Dedifferentiated amniotic fluid mesenchymal stem cell (primary cell): ENCODE results near the gene TSPAN18.

Source experiments
- DNase-seq: peaks from one replicate; pipeline ENCODE4 v3.0.0-alpha.2; 2016; ENCODE audit errors: extremely low spot score

TSPAN18 gene

GRCh38 chr11:44777209-44778194 is 50.7 kb downstream of the TSPAN18 start:
- DNase-seq, result no peak

- DNase-seq, result no peak
These were observed 51.7 kb downstream of the TSPAN18 start for GRCh38 chr11:44778195-44779100.

- no peak for DNase-seq
These were observed 53.2 kb downstream of the TSPAN18 start for GRCh38 chr11:44779736-44780520.

- DNase-seq, result no peak
These were observed 54.3 kb downstream of the TSPAN18 start for GRCh38 chr11:44780940-44781631.

GRCh38 chr11:44781655-44782054 is 54.9 kb downstream of the TSPAN18 start:
- no peak for DNase-seq

- no peak for DNase-seq
These were observed 55.7 kb downstream of the TSPAN18 start for GRCh38 chr11:44782478-44782877.

- DNase-seq, result no peak
These were observed 57.6 kb downstream of the TSPAN18 start for GRCh38 chr11:44784436-44784760.

- DNase-seq, result no peak
These were observed 58.1 kb downstream of the TSPAN18 start for GRCh38 chr11:44784851-44785250.

GRCh38 chr11:44785856-44786607 is 59.3 kb downstream of the TSPAN18 start:
- DNase-seq, result no peak

GRCh38 chr11:44787070-44787469 is 60.3 kb downstream of the TSPAN18 start:
- DNase-seq, result no peak

- no peak for DNase-seq
These were observed 61.2 kb downstream of the TSPAN18 start for GRCh38 chr11:44787981-44788380.

GRCh38 chr11:44788536-44789261 is 61.9 kb downstream of the TSPAN18 start:
- no peak for DNase-seq

- DNase-seq, result no peak
These were observed 62.7 kb downstream of the TSPAN18 start for GRCh38 chr11:44789496-44789895.

GRCh38 chr11:44790211-44790610 is 63.4 kb downstream of the TSPAN18 start:
- DNase-seq, result no peak

GRCh38 chr11:44791316-44791925 is 64.7 kb downstream of the TSPAN18 start:
- no peak for DNase-seq

GRCh38 chr11:44792171-44792570 is 65.4 kb downstream of the TSPAN18 start:
- DNase-seq, result no peak

GRCh38 chr11:44793350-44794090 is 66.8 kb downstream of the TSPAN18 start:
- no peak for DNase-seq

- DNase-seq, result no peak
These were observed 69.2 kb downstream of the TSPAN18 start for GRCh38 chr11:44795803-44796535.
